NCI-H69 (cell line): ENCODE results near the gene DHTKD1.
"Not testable (repeated sequence)": the region's sequence is repeated elsewhere in the genome, so short reads cannot be mapped to it uniquely, and the experiment has no call there.

ENCODE experiments used
- DNase-seq: peaks from one replicate; lab custom pipeline; 2025; lab: John Stamatoyannopoulos, UW

Gene DHTKD1

GRCh38 chr10:12140038-12140437 lies 71.3 kb downstream of the DHTKD1 start:
- no peak for DNase-seq

GRCh38 chr10:12144538-12144937 lies 75.8 kb downstream of the DHTKD1 start:
- no peak for DNase-seq

- DNase-seq: no peak
Measured at GRCh38 chr10:12150163-12150562, 81.4 kb downstream of the DHTKD1 start.

- no peak for DNase-seq
Measured at GRCh38 chr10:12154516-12154915, 85.8 kb downstream of the DHTKD1 start.

- DNase-seq: no peak
Measured at GRCh38 chr10:12156367-12157123, 87.8 kb downstream of the DHTKD1 start.

- no peak for DNase-seq
Measured at GRCh38 chr10:12158111-12158510, 89.4 kb downstream of the DHTKD1 start.

- DNase-seq: no peak
Measured at GRCh38 chr10:12160664-12161063, 91.9 kb downstream of the DHTKD1 start.

- no peak for DNase-seq
Measured at GRCh38 chr10:12162927-12163326, 94.2 kb downstream of the DHTKD1 start.

- DNase-seq: no peak
Measured at GRCh38 chr10:12164085-12164484, 95.3 kb downstream of the DHTKD1 start.

- no peak for DNase-seq
Measured at GRCh38 chr10:12165036-12165435, 96.3 kb downstream of the DHTKD1 start.

- no peak for DNase-seq
Measured at GRCh38 chr10:12165999-12166775, 97.4 kb downstream of the DHTKD1 start.

- DNase-seq: not testable (repeated sequence)
Measured at GRCh38 chr10:12171512-12171911, 102.8 kb downstream of the DHTKD1 start.
